22Rv1 (cell line): ENCODE data around the gene ZPR1.

ENCODE experiments used
- ZFX ChIP-seq: fragments of 450-650 bp; IDR thresholded peaks from 2 replicates; pipeline ENCODE4 v1.6.1; 2017; ENCODE audit warnings: antibody characterized with exemption, borderline replicate concordance
- TF ChIP-seq, protein P1 (sequence below): fragments of 450-650 bp; IDR thresholded peaks from 2 replicates; pipeline ENCODE4 v1.5.1; 2017; ENCODE audit warnings: mild to moderate bottlenecking

DNA sequence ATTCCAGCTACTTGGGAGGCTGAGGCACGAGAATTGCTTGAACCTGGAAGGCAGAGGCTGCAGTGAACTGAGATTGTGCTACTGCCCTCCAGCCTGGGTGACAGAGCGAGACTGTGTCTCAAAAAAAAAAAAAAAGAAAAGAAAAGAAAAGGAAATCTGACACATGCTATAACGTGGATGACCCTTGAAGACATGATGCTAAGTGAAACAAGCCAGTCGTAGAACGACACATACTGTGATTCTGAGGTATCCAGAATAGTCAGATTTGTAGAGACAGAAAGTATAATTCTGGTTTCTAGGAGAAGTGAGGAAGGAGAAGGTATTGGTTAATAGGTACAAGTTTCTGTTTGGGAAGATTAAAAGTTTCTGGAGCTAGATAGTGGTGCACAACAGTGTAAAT, 10.5 kb upstream of the ZPR1 start:
- TF ChIP-seq, protein P1, sequence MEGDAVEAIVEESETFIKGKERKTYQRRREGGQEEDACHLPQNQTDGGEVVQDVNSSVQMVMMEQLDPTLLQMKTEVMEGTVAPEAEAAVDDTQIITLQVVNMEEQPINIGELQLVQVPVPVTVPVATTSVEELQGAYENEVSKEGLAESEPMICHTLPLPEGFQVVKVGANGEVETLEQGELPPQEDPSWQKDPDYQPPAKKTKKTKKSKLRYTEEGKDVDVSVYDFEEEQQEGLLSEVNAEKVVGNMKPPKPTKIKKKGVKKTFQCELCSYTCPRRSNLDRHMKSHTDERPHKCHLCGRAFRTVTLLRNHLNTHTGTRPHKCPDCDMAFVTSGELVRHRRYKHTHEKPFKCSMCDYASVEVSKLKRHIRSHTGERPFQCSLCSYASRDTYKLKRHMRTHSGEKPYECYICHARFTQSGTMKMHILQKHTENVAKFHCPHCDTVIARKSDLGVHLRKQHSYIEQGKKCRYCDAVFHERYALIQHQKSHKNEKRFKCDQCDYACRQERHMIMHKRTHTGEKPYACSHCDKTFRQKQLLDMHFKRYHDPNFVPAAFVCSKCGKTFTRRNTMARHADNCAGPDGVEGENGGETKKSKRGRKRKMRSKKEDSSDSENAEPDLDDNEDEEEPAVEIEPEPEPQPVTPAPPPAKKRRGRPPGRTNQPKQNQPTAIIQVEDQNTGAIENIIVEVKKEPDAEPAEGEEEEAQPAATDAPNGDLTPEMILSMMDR, result no peak
- no peak for TF ChIP-seq ZFX
